ENCODE data around the gene TBC1D10B.

TBC1D10B gene

DNA sequence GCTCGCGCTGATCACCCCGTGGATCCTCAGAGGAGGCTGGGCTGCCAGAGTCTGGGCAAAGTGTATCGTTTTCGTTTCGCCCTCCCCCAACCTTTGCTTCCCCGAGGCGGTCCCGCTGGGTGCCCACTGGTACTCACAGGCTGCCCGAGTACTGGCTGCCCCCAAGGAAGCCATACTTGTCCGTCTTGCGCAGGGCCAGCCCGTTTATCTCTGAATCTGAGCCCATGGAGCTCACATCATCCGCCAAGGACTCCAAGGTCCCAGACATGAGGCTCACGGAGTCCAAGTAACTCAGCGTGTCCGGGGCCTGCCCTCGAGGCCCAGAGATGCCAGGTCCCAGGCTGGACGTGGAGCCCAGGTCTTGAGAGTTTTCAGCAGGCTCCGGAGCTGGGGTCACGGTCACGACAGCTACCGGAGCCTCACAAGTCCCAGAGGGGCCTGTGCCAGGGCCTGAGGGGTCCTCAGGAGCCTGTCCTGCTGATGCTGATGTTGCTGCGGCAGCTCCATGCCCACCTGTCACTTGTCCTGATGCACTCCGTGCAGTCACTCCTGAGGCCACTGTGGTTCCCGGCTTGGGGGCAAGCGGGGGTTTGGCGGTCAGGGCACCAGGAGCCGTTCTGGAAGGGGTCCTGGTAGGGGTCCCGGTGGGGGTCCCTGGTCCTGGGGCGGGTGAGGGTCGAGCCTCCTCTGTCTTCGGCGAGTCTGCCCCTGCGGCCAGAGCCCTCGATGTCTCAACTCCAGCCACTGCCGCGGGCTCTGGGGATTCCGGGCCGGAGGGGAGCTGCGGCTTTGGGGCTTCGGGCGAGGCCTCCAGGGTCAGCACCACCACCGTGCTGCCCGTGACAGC lies 980 bp downstream of the TBC1D10B start:
- Histone ChIP-seq H3K9me3 (ENCODE audit: control insufficient read depth, insufficient read depth, low read length) (no peaks in the 10 kb centered on the region), H3K27me3 (ENCODE audit: control insufficient read depth, insufficient read depth, low read length) (no peaks in the 10 kb centered on the region), H3K27ac (ENCODE audit: low read depth, low read length) (peak overlapping the region; percentile 44), H3K4me3 (ENCODE audit: low read depth, low read length) (peak overlapping the region; percentile 63), H3K4me1 (ENCODE audit: control insufficient read depth, insufficient read depth, low read length) (peaks cover 11% of the 10 kb centered on the region; the same call in 1 of the 2 replicates), H3K36me3 (ENCODE audit: control insufficient read depth, insufficient read depth, low read length) (peaks cover 8% of the 10 kb centered on the region; the same call in 1 of the 2 replicates), H3K9ac (ENCODE audit: low read depth, low read length) (no peak overlapping the region; the same call in 1 of the 2 replicates)

GRCh38 chr16:30368792-30369090 lies 1.6 kb downstream of the TBC1D10B start:
- H3K9me3 ChIP-seq (ENCODE audit: control insufficient read depth, insufficient read depth, low read length) = no peaks in the 10 kb centered on the region
- peaks cover 8% of the 10 kb centered on the region; the same call in 1 of the 2 replicates for H3K36me3 ChIP-seq (ENCODE audit: control insufficient read depth, insufficient read depth, low read length)
- H3K9ac ChIP-seq (ENCODE audit: low read depth, low read length) = no peak overlapping the region
- peaks cover 11% of the 10 kb centered on the region; the same call in 1 of the 2 replicates for H3K4me1 ChIP-seq (ENCODE audit: control insufficient read depth, insufficient read depth, low read length)
- no peaks in the 10 kb centered on the region for H3K27me3 ChIP-seq (ENCODE audit: control insufficient read depth, insufficient read depth, low read length)
- H3K27ac ChIP-seq (ENCODE audit: low read depth, low read length) = no peak overlapping the region
- peak overlapping the region; percentile 63 for H3K4me3 ChIP-seq (ENCODE audit: low read depth, low read length)

GRCh38 chr16:30368122-30368791 lies 2.0 kb downstream of the TBC1D10B start:
- peak overlapping the region; percentile 63 for H3K4me3 ChIP-seq (ENCODE audit: low read depth, low read length)
- H3K36me3 ChIP-seq (ENCODE audit: control insufficient read depth, insufficient read depth, low read length) = peaks cover 8% of the 10 kb centered on the region; the same call in 1 of the 2 replicates
- H3K9me3 ChIP-seq (ENCODE audit: control insufficient read depth, insufficient read depth, low read length) = no peaks in the 10 kb centered on the region
- peaks cover 11% of the 10 kb centered on the region; the same call in 1 of the 2 replicates for H3K4me1 ChIP-seq (ENCODE audit: control insufficient read depth, insufficient read depth, low read length)
- H3K27ac ChIP-seq (ENCODE audit: low read depth, low read length) = no peak overlapping the region
- no peak overlapping the region for H3K9ac ChIP-seq (ENCODE audit: low read depth, low read length)
- no peaks in the 10 kb centered on the region for H3K27me3 ChIP-seq (ENCODE audit: control insufficient read depth, insufficient read depth, low read length)

- Histone ChIP-seq H3K4me1 (ENCODE audit: control insufficient read depth, insufficient read depth, low read length) (peaks cover 11% of the 10 kb centered on the region; the same call in 1 of the 2 replicates), H3K27ac (ENCODE audit: low read depth, low read length) (no peak overlapping the region), H3K9me3 (ENCODE audit: control insufficient read depth, insufficient read depth, low read length) (no peaks in the 10 kb centered on the region), H3K36me3 (ENCODE audit: control insufficient read depth, insufficient read depth, low read length) (peaks cover 8% of the 10 kb centered on the region; the same call in 1 of the 2 replicates), H3K27me3 (ENCODE audit: control insufficient read depth, insufficient read depth, low read length) (no peaks in the 10 kb centered on the region), H3K9ac (ENCODE audit: low read depth, low read length) (no peak overlapping the region), H3K4me3 (ENCODE audit: low read depth, low read length) (no peak overlapping the region)
These were observed 2.8 kb downstream of the TBC1D10B start for GRCh38 chr16:30367349-30368009.

DNA sequence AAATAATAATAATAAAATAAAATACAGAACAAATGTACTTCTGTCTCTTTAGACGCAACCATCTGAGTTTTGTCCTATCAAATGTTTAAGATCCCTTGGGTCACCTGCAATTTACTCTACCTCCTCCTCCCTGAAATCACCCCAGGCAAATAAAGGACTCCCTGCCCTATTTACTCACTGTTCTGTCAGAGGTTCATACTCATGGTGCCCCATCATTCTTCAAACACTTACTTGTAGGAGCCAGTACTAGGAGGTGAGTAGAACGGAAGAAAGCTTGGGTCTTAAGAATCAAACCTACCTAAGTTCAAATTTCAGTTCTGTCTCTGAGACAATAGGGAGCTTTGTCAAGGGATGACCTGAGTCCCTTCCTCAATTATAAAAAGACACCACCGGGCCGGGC lies 3.8 kb downstream of the TBC1D10B start:
- no peak overlapping the region for H3K9ac ChIP-seq (ENCODE audit: low read depth, low read length)
- no peaks in the 10 kb centered on the region for H3K9me3 ChIP-seq (ENCODE audit: control insufficient read depth, insufficient read depth, low read length)
- H3K27me3 ChIP-seq (ENCODE audit: control insufficient read depth, insufficient read depth, low read length) = no peaks in the 10 kb centered on the region
- H3K4me3 ChIP-seq (ENCODE audit: low read depth, low read length) = no peak overlapping the region
- H3K36me3 ChIP-seq (ENCODE audit: control insufficient read depth, insufficient read depth, low read length) = peaks cover 11% of the 10 kb centered on the region
- H3K4me1 ChIP-seq (ENCODE audit: control insufficient read depth, insufficient read depth, low read length) = peaks cover 11% of the 10 kb centered on the region; the same call in 1 of the 2 replicates
- no peak overlapping the region for H3K27ac ChIP-seq (ENCODE audit: low read depth, low read length)

GRCh38 chr16:30365200-30365599 lies 5.1 kb downstream of the TBC1D10B start:
- Histone ChIP-seq H3K4me3 (ENCODE audit: low read depth, low read length) (no peak overlapping the region), H3K9ac (ENCODE audit: low read depth, low read length) (no peak overlapping the region), H3K36me3 (ENCODE audit: control insufficient read depth, insufficient read depth, low read length) (peaks cover 11% of the 10 kb centered on the region), H3K4me1 (ENCODE audit: control insufficient read depth, insufficient read depth, low read length) (peaks cover 11% of the 10 kb centered on the region; the same call in 1 of the 2 replicates), H3K9me3 (ENCODE audit: control insufficient read depth, insufficient read depth, low read length) (no peaks in the 10 kb centered on the region), H3K27ac (ENCODE audit: low read depth, low read length) (no peak overlapping the region), H3K27me3 (ENCODE audit: control insufficient read depth, insufficient read depth, low read length) (no peaks in the 10 kb centered on the region)

DNA sequence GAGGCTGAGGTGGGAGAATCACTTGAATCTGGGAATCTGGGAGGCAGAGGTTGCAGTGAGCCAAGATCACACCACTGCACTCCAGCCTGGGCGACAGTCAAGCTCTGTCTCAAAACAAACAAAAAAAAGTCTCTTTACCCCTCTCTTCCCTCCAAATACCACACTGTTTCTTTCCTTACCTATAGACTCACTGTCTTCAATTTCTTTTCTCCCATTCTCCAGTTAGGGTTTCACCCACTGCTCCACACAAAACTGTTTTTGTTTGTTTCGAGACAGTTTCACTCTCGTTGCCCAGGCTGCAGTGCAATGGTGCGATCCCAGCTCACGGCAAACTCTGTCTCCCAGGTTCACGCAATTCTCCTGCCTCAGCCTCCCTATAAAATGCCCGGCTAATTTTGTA lies 9.1 kb downstream of the TBC1D10B start:
- H3K9me3 ChIP-seq (ENCODE audit: control insufficient read depth, insufficient read depth, low read length) = no peaks in the 10 kb centered on the region
- H3K36me3 ChIP-seq (ENCODE audit: control insufficient read depth, insufficient read depth, low read length) = peaks cover 29% of the 10 kb centered on the region
- no peak overlapping the region for H3K27ac ChIP-seq (ENCODE audit: low read depth, low read length)
- H3K4me3 ChIP-seq (ENCODE audit: low read depth, low read length) = no peak overlapping the region
- peaks cover 6% of the 10 kb centered on the region; the same call in 1 of the 2 replicates for H3K4me1 ChIP-seq (ENCODE audit: control insufficient read depth, insufficient read depth, low read length)
- no peak overlapping the region for H3K9ac ChIP-seq (ENCODE audit: low read depth, low read length)
- H3K27me3 ChIP-seq (ENCODE audit: control insufficient read depth, insufficient read depth, low read length) = no peaks in the 10 kb centered on the region

- no peak overlapping the region for H3K27ac ChIP-seq (ENCODE audit: low read depth, low read length)
These were observed 10.5 kb downstream of the TBC1D10B start for GRCh38 chr16:30359871-30360170.

GRCh38 chr16:30358990-30359870 lies 11.1 kb downstream of the TBC1D10B start:
- no peak overlapping the region for H3K4me3 ChIP-seq (ENCODE audit: low read depth, low read length)
- peaks cover 7% of the 10 kb centered on the region; the same call in 1 of the 2 replicates for H3K4me1 ChIP-seq (ENCODE audit: control insufficient read depth, insufficient read depth, low read length)
- no peak overlapping the region for H3K27ac ChIP-seq (ENCODE audit: low read depth, low read length)
- no peak overlapping the region for H3K9ac ChIP-seq (ENCODE audit: low read depth, low read length)
- H3K27me3 ChIP-seq (ENCODE audit: control insufficient read depth, insufficient read depth, low read length) = no peaks in the 10 kb centered on the region
- no peaks in the 10 kb centered on the region for H3K9me3 ChIP-seq (ENCODE audit: control insufficient read depth, insufficient read depth, low read length)
- peaks cover 24% of the 10 kb centered on the region for H3K36me3 ChIP-seq (ENCODE audit: control insufficient read depth, insufficient read depth, low read length)

More at GRCh38 chr16:30359871-30360170, 10.5 kb downstream of the TBC1D10B start:
- H3K4me1 ChIP-seq (ENCODE audit: control insufficient read depth, insufficient read depth, low read length) = peaks cover 7% of the 10 kb centered on the region; the same call in 1 of the 2 replicates
- peaks cover 24% of the 10 kb centered on the region for H3K36me3 ChIP-seq (ENCODE audit: control insufficient read depth, insufficient read depth, low read length)
- H3K4me3 ChIP-seq (ENCODE audit: low read depth, low read length) = no peak overlapping the region
- H3K27me3 ChIP-seq (ENCODE audit: control insufficient read depth, insufficient read depth, low read length) = no peaks in the 10 kb centered on the region
- H3K9me3 ChIP-seq (ENCODE audit: control insufficient read depth, insufficient read depth, low read length) = no peaks in the 10 kb centered on the region
- H3K9ac ChIP-seq (ENCODE audit: low read depth, low read length) = no peak overlapping the region

- Histone ChIP-seq H3K27ac (ENCODE audit: low read depth, low read length) (no peak overlapping the region), H3K4me3 (ENCODE audit: low read depth, low read length) (no peak overlapping the region), H3K27me3 (ENCODE audit: control insufficient read depth, insufficient read depth, low read length) (no peaks in the 10 kb centered on the region), H3K36me3 (ENCODE audit: control insufficient read depth, insufficient read depth, low read length) (peaks cover 28% of the 10 kb centered on the region), H3K9me3 (ENCODE audit: control insufficient read depth, insufficient read depth, low read length) (no peaks in the 10 kb centered on the region), H3K4me1 (ENCODE audit: control insufficient read depth, insufficient read depth, low read length) (peaks cover 7% of the 10 kb centered on the region; the same call in 1 of the 2 replicates), H3K9ac (ENCODE audit: low read depth, low read length) (no peak overlapping the region)
These were observed 11.7 kb downstream of the TBC1D10B start for GRCh38 chr16:30358577-30358936.

Data from HUES48 (cell line).